Stimulated activated CD4-positive, alpha-beta T cell treated with anti-CD3 and anti-CD28 coated beads, Interleukin-2, amount 100 ng/mL, for 48 hours (primary cell): ENCODE data around the gene KIF1B.
A peak's percentile ranks its signal among the peaks of the same experiment; 100 is the strongest.
"Not testable (repeated sequence)": the region's sequence is repeated elsewhere in the genome, so short reads cannot be mapped to it uniquely, and the experiment has no call there.

Source experiments
- DNase-seq, 2 donors: peaks; one replicate each; pipeline ENCODE4 v3.0.0-alpha.2; 2020

Gene KIF1B

DNA sequence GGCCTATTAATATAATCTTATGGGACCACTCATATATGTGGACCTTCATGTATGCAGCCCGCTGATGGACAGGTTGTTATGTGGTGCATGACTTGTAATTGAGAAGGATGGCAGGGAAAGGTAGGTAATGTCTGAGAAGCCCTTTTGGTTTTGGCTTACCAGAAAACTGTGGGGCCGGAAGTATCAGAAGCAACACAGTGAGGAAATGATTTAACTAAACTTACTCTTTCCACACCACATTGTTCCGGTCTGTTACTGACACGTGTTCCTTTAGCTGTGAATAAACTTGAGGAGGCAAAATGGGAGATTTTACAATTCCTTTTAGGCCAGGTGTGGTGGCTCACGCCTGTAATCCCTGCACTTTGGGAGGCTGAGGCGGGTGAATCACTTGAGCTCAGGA lies 32.4 kb downstream of the KIF1B start:
- DNase-seq: no peak

DNA sequence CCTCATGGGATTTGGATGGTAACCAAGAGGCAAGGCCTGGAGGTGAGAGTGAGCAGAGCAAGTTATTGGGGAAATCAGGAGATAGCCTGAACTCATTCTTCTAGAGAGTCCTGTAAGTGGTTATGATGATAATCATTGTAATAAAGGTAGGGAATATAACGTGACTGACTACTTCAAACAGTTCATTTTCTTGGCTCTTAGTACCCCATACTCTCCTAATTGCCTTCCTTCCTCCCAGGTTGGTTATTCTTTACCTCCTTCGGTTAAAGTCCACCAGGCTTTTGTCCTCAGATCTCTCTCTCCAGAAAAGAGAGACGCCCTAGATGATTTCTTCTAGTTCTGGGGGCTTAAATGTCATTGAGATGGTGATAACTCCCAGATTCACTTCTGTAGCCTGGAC lies 35.3 kb downstream of the KIF1B start:
- no peak for DNase-seq

DNA sequence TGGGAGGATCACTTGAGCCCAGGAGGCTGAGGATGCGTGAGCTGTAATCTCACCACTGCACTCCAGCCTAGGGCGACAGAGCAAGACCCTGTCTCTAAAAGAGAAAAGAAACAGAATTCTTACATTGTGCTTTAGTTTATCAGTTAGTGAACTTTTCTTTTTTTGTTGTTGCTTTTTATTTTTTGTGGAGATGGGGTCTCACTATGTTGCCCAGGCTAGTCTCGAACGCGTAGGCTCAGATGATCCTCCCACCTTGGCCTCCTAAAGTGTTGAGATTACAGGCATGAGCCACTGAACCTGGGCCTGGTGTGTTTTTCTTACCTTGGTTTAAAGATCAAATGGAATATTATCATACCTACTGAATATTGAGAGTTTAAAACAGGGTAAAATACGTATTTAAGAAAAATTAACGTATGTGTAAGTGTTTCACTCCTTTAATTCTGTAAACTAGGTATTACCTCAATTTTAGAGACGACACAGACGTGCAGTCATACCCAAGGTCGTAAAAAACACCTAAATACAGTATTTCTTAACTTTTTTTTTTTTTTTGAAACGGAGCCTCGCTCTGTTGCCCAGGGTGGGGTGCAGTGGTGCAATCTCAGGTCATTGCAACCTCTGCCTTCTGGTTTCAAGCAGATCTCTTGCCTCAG lies 39.6 kb downstream of the KIF1B start:
- no peak for DNase-seq

DNA sequence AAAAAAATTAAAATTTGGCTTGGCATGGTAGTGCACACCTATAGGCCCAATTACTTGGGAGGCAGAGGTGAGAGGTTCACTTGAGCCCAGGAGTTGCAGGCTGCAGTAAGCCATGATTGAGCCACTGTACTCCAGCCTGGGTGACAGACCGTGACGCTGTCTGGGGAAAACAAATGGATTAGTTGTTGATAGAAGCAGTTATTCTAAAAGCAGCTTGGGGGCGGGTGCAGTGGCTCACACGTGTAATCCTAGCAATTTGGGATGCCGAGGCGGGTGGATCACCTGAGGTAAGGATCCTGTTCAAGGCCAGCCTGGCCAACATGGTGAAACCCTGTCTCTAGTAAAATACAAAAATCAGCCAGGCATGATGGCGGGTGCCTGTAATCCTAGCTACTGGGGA lies 40.3 kb downstream of the KIF1B start:
- DNase-seq: no peak

DNA sequence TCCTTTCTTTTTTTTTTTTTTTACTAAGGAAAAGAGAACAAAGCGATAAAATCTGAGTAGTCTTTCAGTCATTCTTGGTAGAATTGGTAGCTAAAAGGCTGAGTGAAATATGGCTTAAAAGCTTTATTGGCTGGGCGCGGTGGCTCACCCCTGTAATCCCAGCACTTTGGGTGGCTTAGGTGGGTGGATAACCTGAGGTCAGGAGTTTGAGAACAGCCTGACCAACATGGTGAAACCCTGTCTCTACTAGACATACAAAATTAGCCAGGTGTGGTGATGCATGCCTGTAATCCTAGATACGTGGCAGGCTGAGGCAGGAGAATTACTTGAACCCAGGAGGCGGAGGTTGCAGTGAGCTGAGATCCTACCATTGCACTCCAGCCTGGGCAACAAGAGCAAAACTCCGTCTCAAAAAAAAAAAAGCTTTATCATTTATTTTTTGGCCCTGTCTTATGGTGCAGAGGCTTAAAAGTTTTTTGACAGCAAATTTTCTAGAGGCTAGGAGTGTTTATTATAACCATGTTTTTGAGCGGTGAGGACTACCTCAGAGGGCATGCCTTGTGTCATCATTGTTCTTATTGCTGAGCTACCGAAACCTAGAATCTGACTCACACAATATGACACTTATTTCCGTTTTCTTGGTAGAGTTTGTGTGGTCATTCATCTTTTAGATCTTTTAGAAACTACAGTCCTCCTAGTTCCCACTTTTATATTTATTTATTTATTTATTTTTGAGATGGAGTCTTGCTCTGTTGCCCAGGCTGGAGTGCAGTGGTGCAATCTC lies 41.1 kb downstream of the KIF1B start:
- not testable (repeated sequence) for DNase-seq

DNA sequence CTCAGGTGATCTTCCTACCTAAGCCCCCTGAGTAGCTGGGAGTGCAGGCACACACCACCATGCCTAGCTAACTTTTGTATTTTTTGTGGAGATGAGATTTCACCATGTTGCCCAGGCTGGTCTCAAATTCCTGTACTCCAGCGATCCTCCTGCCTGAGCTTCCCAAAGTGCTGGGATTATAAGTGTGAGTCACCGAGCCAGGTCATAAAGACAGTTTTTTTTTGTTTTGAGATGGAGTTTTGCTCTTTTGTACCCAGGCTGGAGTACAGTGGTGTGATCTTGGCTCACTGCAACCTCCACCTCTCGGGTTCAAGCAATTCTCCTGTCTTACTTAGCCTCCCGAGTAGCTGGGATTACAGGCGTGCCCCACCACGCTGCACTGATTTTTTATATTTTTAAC lies 42.1 kb downstream of the KIF1B start:
- DNase-seq: no peak

DNA sequence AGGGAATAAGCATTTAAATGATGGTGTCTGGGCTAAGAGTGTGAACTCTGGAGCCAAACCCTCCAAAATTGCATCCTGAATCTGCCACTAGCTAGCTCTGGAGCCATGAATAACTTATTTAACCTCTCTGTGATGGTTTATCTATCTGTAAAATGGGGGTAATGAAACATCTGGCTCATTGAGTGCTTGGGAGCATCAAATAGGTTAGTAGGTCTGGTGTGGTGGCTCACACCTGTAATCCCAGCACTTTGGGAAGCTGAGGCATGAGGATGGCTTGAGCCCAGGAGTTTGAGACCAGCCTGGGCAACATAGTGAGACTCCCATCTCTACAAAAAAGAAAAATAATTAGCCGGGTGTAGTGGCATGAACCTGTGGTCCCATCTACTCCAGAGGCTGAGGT lies 42.8 kb downstream of the KIF1B start:
- DNase-seq: no peak

DNA sequence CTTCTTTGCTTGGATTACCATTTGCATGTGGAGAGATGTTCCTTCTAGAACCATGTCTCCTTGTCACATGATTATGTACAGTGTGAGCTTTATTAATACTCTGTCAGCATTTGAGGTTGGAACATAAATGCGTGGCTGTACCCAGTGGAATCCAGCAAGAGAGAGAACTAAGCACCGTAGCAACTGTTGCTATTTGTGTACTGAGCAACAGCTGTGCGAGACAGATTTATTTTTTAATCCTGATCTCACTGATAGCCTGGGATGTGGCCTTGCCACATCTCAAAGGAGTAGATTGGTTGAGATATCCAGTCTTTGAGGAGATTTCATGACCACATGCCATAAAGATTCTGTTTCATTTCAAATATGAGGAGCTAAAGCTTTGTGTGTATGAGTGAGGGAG lies 43.4 kb downstream of the KIF1B start:
- DNase-seq: no peak

DNA sequence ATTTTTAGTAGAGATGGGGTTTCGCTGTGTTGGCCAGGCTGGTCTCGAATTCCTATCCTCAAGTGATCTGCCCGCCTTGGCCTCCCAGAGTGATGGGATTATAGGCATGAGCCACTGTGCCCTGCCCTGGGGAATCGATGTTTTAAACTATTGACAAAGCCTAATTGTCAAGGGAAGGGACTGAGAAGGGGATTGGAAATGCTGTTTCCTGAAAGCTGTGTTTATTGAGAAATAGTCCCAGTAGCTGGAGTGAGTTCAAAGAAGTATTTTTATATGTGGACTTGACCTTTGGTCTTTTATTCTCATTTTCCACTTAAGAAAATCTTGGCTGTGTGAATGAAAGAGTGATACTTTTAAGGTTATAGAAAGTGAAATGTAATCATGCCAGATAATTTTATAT lies 47.5 kb downstream of the KIF1B start:
- DNase-seq: no peak

DNA sequence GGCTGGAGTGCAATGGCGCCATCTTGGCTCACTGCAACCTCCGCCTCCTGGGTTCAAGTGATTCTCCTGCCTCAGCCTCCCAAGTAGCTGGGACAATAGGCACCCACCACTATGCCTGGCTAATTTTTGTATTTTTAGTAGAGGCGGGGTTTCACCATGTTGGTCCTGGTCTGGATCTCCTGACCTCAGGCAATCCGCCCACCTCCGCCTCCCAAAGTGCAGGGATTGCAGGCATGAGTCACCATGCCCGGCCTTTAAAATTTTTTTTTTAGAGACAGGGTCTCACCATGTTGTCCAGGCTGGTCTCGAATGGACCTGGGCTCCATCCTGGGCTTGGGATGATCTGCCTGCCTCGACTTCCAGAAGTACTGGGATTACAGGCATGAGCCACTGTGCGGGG lies 49.2 kb downstream of the KIF1B start:
- DNase-seq: not testable (repeated sequence)

DNA sequence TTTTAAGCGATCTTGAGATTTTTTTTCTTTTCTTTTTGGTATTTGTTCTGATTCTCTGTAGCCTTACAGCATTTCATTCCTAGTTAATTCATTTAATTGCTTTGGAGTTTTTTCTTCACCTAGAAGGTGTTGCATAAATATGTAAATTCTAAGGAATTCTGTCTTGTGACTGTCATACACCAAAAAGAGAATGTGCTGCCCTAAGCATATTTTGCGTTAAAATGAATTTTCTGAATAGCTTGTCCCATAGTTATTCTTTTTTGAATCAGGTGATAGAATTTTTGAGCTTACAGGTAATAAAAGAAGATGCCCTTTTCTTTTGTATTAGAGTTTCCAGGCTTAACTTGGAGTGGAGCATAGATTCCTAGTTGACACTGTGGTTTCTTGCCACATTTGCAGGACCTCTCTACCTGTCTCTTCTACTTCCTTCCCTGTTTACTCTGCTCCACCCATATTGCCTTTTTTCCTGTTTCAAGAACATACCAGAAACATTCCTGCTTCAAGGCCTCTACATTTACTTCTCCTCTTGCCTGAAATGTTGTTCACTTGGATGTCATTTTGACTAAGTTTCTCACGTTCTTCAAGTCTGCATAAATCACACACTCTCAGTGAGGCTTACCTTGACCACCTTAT lies 53.2 kb downstream of the KIF1B start:
- no peak for DNase-seq

DNA sequence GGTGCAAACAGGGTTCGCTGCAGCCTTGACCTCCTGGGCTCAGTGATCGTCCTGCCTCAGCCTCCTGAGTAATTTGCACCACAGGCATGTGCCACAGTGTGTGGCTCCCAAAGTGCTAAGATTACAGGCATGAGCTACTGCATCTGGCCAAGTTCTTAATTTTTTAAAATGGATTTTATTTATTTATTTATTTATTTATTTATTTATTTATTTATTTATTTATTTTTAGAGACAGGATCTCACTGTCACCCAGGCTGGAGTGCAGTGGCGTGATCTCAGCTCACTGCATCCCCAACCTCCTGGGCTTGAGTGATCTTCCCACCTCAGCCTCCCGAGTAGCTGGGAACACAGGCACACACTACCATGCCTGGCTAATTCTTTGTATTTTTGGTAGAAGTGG lies 54.7 kb downstream of the KIF1B start:
- DNase-seq: no peak

DNA sequence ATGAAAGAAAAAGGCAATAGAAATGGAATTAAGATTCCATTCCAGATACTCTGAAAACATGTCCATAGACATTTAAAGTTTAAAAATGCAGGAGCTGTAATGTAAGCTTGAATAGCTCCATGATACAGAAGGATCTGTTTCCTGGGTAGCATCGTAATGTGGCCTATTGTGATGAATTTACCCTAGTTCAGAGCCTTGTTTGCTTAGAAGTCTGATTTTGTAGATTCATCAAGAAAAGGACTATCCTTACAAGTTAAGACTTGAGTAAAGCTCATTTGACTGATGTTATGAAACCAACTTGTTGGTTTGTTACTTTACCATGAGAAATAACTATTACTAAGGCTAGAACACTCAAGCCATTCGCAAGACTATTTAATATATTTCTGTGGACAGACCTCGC lies 55.5 kb downstream of the KIF1B start:
- DNase-seq: no peak

DNA sequence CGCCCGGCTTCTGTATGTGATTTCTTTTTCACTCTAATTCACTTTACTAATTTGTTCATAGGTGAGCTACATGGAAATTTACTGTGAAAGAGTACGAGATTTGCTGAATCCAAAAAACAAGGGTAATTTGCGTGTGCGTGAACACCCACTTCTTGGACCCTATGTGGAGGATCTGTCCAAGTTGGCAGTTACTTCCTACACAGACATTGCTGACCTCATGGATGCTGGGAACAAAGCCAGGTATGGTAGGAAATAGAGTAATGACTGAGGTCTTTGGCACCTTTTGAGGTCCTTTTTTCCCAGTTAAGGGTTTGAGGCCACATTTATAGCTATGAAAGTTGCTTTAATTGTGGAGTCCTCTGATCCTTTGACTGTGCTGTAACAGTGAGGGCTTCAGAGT lies 56.9 kb downstream of the KIF1B start:
- no peak for DNase-seq

DNA sequence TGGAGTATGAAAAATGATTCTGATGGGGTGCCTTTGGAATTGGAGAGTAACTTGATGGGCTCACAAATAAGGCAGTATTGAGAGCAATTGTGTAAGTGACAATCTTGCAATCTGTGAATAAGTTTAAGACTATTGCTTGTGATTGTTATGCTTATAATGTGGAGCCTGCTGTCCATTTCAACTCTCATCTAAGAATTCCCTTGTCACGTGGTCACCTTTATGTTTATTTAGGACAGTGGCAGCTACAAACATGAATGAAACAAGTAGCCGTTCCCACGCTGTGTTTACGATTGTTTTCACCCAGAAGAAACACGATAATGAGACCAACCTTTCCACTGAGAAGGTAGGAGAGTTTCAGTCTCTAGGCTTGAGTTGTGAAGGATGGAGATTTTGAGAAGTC lies 57.6 kb downstream of the KIF1B start:
- DNase-seq: no peak

DNA sequence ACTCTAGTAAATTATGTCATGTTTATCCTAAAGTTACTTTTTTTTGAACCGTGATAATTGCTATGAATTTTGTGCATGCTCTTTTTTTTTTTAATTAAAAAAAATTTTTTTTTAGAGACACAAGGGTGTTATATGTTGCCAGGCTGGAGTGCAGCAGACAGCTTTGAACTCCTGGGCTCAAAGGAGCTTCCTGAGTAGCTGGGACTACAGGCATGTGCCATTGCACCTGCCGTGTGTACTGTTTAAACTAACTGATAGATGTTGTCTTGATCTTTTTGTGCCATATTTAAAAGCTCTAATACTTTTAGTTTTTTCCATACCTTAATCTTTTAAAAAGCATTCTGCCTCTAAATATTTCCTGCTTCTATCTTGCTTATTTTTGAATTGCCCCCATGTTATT lies 60.7 kb downstream of the KIF1B start:
- DNase-seq: no peak

DNA sequence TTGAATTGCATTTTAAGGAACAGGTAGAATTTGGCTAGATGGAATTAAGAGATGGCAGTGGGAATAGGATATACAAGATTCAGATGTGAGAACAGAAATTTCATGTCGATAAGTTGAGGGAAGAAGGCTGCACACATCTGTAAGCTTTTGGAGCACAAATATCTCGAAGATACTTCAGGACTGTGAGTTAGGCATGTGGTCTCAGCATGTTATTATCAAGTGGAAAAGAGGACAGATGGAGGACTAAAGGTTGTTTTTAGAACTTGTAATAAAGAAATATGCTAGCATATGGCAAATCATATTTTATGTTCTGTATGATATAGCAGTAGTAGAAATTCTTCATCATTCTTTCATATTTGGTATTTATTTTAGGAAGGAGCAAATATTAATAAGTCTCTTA lies 61.5 kb downstream of the KIF1B start:
- no peak for DNase-seq

DNA sequence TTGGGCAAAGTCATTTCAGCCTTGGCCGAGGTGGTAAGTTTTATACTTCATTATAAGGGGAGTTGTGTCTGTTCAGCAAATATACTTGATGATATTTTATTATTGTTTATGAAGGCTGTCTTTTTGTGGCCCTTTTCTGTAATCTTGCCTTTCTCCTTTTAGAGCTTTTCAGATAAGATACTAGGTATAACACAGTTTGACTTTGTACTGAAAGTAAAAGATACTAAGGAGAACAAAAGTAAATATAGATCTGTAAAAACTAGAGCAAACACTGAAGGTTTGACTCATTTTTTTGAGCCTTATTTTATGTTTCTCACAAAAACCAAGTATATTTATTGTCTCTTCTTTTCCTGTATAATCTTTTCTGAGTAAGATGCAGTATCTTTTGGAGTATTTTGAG lies 61.9 kb downstream of the KIF1B start:
- DNase-seq: no peak

DNA sequence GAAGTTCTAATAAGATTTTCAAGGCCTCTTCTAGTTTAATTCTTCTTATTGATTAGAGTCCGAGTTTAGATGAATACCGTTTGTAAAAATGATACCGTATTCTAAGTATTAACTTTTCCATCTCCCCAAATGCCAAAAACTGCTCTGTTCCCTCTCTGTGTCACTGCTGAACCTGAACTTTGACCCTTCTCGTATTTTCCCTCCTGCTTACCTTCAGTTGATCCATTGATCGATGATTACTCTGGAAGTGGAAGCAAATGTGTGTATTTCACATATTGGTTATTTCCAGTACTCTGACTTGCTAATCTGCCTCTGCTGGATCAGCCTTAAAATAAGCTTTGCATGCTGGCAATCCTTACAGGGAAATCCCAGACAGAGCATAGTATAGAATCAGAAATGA lies 68.5 kb downstream of the KIF1B start:
- DNase-seq: no peak

DNA sequence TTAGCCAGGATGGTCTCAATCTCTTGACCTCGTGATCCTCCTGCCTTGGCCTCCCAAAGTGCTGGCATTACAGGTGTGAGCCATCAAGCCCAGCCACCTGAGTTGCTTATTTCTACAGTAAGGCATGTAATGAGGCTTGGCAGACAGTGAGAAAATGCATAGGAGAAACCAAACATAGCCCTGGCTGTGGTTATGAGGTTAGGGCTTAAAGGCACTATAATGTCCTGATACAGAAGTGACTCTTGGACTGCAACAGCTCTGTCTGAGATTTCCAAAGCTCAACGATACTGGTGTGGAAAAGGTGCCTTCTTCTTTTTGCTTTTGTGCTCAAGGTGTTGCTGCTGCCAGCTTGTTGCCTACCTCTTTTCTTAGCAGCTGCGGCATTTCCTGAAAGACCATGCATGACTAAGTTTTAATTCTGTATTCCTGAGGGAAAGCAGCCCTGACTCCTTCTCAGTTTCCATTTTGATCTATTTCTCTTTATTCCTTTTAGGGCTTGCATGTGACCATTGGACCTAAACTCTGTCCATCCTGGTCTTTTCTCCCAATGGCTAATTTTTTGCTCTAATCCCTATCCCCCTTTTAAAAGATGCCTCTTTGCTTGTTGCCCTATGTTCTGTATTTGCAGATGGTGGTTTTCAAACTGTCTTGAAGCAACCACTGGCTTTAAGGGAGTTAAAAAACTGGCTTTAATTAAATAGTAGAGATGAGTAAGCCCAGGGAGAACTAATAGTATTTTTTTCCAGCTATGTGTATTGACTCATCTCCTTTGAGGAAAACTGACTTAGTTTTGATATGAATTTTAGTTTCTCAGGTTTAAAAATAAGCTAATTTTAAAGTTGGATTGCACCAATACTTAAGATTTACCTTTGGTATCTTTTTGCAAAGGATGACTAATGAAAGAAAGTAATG lies 70.3 kb downstream of the KIF1B start:
- DNase-seq: no peak

DNA sequence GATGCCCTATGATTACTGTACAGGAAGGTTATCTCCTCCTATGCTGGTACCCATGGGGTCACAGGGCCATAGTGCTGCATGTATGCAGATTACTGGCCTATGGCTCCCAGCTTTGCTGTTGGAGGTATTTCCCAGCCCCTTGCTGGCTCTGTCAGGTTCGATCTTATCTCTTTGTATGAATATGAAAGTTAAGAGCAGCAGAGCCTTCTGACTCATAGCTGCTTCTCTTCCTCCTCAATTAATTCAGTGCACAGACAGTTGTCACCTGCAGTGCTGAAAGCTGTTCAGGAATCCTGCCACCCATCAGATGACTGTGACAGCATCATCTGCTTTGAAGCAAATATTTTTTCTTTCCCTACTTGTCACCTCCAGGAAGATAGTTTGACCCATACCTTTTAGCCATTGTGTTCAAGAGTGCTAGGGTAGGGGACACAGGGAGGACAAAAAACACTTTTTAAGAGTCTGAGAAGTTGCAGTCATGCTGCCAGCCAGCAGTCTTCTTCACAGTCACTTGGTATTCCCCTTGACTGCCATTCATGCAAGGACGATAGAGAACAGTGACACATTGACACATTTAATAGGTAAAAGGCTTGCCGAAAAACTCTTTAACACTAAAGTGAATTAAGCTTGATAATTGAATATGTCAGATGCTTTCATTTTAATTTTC lies 73.1 kb downstream of the KIF1B start:
- peak; percentile 13 to 25 for DNase-seq

DNA sequence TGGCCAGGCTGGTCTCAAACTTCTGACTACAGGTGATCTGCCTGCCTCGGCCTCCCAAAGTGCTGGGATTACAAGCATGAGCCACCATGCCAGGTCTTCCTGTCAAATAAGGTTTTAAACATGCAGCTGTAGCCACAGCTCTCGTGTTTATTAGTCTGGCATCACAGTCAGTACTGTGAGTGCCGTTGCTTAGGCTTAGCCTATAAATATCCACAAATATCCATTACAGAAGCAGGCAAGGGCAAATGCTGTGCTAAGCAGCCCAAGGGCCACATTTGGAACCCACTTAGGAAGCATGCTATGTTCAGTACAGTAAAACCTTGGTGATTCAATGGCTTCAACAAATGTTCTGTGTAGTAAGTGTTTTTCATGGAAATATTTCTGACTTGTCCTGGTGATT lies 75.9 kb downstream of the KIF1B start:
- no peak for DNase-seq
